NOMO-1 treated with DMSO at 0.1 percent for 48 hours (cell line): Measurements from ENCODE around the gene RFTN2.
"Not testable (repeated sequence)": the region's sequence is repeated elsewhere in the genome, so short reads cannot be mapped to it uniquely, and the experiment has no call there.

Experiments
- DNase-seq: peaks from one replicate; lab custom pipeline; 2025; ENCODE audit not compliant: unreplicated experiment; lab: John Stamatoyannopoulos, UW

Gene RFTN2

DNA sequence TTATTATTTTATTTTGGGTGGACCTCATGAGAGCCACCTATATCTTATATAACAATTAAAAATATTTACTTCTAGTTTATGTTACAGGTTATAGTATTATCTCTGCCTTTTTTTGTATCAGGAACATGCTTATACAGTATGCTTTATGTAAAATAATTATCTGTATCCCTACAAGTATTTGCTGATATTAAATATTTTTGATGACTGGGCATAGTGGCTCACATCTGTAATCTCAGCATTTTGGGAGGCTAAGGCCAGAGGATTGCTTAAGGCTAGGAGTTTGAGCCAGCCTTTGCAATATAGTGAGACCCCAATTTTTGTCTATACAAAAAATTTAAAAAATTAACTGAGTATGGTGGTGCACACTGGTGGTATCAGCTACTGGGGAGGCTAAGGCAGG is 119.9 kb downstream of the RFTN2 start:
- DNase-seq: no peak

DNA sequence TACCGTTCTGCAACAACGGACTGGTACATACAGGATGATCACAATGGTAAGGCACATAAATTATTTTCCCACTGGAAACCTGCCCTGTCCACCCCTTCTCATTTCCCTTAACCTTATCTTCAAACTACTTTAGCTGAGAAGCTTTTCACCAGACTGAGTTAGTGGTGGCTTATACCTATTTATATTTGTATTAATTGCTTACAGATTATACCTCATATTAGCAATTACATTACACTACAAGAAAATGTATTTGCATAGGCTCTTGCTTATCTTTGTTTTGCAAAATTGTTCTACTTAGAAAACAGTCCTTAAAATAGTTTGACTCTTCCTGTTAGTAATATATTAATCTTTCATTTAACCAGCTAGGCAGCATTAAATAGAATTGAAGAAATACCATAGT is 124.1 kb downstream of the RFTN2 start:
- not testable (repeated sequence) for DNase-seq

GRCh38 chr2:197548582-197548981 is 126.8 kb downstream of the RFTN2 start:
- no peak for DNase-seq

- no peak for DNase-seq
These were observed 128.1 kb downstream of the RFTN2 start for GRCh38 chr2:197547163-197547900.

- no peak for DNase-seq
These were observed 132.2 kb downstream of the RFTN2 start for GRCh38 chr2:197543206-197543605.

GRCh38 chr2:197539734-197540133 is 135.7 kb downstream of the RFTN2 start:
- no peak for DNase-seq

- no peak for DNase-seq
These were observed 137.0 kb downstream of the RFTN2 start for GRCh38 chr2:197538412-197538811.
